ENCODE measurements around the gene CLECL1. TPM values are rescaled to one million over a fixed set of nuclear protein-coding genes. Genes with fewer than 3 reads are reported as not detected.
A peak's percentile ranks its signal among the peaks of the same experiment; 100 is the strongest.

CLECL1 gene
- total and polyA plus RNA-seq, 9 of the 15 experiments (the other 6 are each of a cell fraction or from before 2014, with no cell fraction given): 0.13 to 0.25 TPM; not detected in 7

DNA sequence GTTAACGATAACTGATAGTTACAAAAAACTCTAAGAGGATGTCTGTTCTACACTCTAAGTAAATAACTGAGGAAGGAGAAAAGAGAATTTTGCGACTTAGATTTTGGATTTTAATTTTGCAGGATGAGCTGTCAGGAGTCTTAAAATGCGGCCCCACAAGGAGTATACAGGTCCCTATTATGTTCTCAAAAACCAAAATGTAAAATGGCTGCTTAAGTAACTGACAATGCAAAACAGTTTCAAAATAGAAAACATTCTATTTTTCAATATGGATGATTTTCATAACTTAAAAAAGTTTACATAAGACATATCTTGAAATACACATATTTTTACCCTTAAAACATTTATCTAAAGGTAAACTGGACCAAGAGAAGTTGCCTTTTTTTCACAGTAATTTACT is 25.2 kb upstream of the CLECL1 start (continued):
- TF ChIP-seq, protein P1, sequence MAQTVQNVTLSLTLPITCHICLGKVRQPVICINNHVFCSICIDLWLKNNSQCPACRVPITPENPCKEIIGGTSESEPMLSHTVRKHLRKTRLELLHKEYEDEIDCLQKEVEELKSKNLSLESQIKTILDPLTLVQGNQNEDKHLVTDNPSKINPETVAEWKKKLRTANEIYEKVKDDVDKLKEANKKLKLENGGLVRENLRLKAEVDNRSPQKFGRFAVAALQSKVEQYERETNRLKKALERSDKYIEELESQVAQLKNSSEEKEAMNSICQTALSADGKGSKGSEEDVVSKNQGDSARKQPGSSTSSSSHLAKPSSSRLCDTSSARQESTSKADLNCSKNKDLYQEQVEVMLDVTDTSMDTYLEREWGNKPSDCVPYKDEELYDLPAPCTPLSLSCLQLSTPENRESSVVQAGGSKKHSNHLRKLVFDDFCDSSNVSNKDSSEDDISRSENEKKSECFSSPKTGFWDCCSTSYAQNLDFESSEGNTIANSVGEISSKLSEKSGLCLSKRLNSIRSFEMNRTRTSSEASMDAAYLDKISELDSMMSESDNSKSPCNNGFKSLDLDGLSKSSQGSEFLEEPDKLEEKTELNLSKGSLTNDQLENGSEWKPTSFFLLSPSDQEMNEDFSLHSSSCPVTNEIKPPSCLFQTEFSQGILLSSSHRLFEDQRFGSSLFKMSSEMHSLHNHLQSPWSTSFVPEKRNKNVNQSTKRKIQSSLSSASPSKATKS (CRISPR knock-in tag; IDR thresholded peaks at IDR 0.05): no peak

DNA sequence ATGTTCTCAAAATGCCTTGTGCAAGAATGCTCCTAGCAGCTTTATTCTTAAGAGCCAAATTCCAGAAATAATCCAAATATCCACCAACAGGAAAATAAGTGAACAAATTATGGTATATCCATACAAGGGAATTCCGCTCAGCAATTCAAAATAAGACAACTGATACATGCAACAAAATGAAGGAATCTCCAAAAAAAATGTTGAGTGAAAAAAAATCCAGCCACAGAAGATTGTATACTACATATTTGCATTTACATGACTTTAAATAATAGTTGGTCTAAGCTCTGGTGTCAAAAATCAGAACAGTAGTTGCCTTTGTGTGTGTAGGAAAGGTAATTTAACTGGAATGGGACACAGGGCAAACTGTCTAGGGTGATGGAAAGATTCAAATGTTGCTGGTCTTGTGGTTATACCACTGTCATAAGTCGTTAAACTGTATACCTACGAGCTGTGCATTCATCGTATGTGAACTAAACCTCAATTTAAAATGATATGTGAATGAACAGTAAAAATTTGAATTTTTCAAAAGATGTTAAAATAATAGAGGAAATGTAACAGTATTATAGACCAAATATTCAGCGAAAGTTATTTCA is 24.6 kb upstream of the CLECL1 start:
- in situ Hi-C loops (cut with MboI) (no loop called here), intact Hi-C loops (cut with micrococcal nuclease) (no loop called here)
- BruUV-seq (replicated peaks): no TSS peak
- Histone ChIP-seq H3K4me2 (ENCODE audit: insufficient read depth, low read length) (peak overlapping the region; percentile 75), H3K36me3 (ENCODE audit: control insufficient read depth, insufficient read depth, low read length) (peaks cover 42% of the 10 kb centered on the region), H3K9me3 (replicated peaks; ENCODE audit: control insufficient read depth, insufficient read depth, low read depth, low read length) (peaks cover 4% of the 10 kb centered on the region), H3K27me3 (ENCODE audit: control insufficient read depth in 2 of 2, insufficient read depth in 2 of 2, low read length in 2 of 2) (no peaks in the 10 kb centered on the region), H3K9ac (ENCODE audit: insufficient read depth in 1 of 2, low read depth in 2 of 2, low read length in 2 of 2) (peak overlapping the region in 1 of 2 experiments; percentile 77; a peak in 2 of 4 replicates), H3K4me3 (peak overlapping the region; percentile 52), H3K27ac (ENCODE audit: extremely low read depth, low read depth, low read length) (peak overlapping the region; percentile 75), H3K9me1 (ENCODE audit: control insufficient read depth, insufficient read depth, low read length) (no peaks in the 10 kb centered on the region), H3K79me2 (ENCODE audit: control insufficient read depth, insufficient read depth, low read length) (peaks cover 73% of the 10 kb centered on the region), H2AFZ (ENCODE audit: low read depth, low read length) (peak overlapping the region; percentile 37), H3K4me1 (replicated peaks in 1 of 2; ENCODE audit: control insufficient read depth in 2 of 2, insufficient read depth in 2 of 2, low read length in 2 of 2) (no peaks in the 10 kb centered on the region; a peak in 1 of 5 replicates), H4K20me1 (replicated peaks; ENCODE audit: control insufficient read depth, insufficient read depth, low read length) (no peaks in the 10 kb centered on the region; the same call in 1 of the 2 replicates)
- FAIRE-seq (peak; percentile 70), DNase-seq (ENCODE audit: extremely low read depth in 1 of 4, low spot score in 3 of 4) (no peak), ATAC-seq (peak; percentile 14)
- ChIA-PET POLR2A (interaction anchor here (0.6 kb wide), 1 partner anchor 39 kb away, joined by 3 read pairs; no protein-coding TSS in a partner anchor), CTCF (ENCODE audit: low intra/inter-chr PET ratio) (no interaction called here)
- TF ChIP-seq RBFOX2 (IDR thresholded peaks at IDR 0.05; ENCODE audit: low read depth, low read length): peak; percentile 73
- TF ChIP-seq, protein P2, sequence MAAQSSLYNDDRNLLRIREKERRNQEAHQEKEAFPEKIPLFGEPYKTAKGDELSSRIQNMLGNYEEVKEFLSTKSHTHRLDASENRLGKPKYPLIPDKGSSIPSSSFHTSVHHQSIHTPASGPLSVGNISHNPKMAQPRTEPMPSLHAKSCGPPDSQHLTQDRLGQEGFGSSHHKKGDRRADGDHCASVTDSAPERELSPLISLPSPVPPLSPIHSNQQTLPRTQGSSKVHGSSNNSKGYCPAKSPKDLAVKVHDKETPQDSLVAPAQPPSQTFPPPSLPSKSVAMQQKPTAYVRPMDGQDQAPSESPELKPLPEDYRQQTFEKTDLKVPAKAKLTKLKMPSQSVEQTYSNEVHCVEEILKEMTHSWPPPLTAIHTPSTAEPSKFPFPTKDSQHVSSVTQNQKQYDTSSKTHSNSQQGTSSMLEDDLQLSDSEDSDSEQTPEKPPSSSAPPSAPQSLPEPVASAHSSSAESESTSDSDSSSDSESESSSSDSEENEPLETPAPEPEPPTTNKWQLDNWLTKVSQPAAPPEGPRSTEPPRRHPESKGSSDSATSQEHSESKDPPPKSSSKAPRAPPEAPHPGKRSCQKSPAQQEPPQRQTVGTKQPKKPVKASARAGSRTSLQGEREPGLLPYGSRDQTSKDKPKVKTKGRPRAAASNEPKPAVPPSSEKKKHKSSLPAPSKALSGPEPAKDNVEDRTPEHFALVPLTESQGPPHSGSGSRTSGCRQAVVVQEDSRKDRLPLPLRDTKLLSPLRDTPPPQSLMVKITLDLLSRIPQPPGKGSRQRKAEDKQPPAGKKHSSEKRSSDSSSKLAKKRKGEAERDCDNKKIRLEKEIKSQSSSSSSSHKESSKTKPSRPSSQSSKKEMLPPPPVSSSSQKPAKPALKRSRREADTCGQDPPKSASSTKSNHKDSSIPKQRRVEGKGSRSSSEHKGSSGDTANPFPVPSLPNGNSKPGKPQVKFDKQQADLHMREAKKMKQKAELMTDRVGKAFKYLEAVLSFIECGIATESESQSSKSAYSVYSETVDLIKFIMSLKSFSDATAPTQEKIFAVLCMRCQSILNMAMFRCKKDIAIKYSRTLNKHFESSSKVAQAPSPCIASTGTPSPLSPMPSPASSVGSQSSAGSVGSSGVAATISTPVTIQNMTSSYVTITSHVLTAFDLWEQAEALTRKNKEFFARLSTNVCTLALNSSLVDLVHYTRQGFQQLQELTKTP (IDR thresholded peaks at IDR 0.05; ENCODE audit: low read depth in 1 of 2, partially characterized antibody in 2 of 2): peak in 1 of 2 experiments; percentile 14
- TF ChIP-seq, protein P3, sequence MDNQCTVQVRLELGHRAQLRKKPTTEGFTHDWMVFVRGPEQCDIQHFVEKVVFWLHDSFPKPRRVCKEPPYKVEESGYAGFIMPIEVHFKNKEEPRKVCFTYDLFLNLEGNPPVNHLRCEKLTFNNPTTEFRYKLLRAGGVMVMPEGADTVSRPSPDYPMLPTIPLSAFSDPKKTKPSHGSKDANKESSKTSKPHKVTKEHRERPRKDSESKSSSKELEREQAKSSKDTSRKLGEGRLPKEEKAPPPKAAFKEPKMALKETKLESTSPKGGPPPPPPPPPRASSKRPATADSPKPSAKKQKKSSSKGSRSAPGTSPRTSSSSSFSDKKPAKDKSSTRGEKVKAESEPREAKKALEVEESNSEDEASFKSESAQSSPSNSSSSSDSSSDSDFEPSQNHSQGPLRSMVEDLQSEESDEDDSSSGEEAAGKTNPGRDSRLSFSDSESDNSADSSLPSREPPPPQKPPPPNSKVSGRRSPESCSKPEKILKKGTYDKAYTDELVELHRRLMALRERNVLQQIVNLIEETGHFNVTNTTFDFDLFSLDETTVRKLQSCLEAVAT (IDR thresholded peaks at IDR 0.05): peak in 1 of 2 experiments; percentile 62; a peak in 2 of 4 replicates
- TF ChIP-seq MAFK (IDR thresholded peaks at IDR 0.05; ENCODE audit: low read length): no peak
- no peak for TF ChIP-seq TAF7 (tag; IDR thresholded peaks at IDR 0.05)
- TF ChIP-seq POLR2H (tag; IDR thresholded peaks at IDR 0.05; ENCODE audit: low read depth): 0 out of 2 replicates have a peak, but pooled peaks have one; percentile 53
- TF ChIP-seq POLR2G (IDR thresholded peaks at IDR 0.05; ENCODE audit: low read depth, low read length): peak; percentile 47
- no peak for TF ChIP-seq SMAD2 (IDR thresholded peaks at IDR 0.05; ENCODE audit: low read depth, low read length)
- peak; percentile 55; the same call in 1 of the 2 replicates for TF ChIP-seq SUPT5H (IDR thresholded peaks at IDR 0.05)
- TF ChIP-seq POLR2A (conservative IDR thresholded peaks at IDR 0.05): peak; percentile 51
- 0% methylated on average over 5 of the region's 5 CpGs for WGBS (ENCODE audit: insufficient coverage, low coverage, missing lambda C conversion rate)
